ENCODE measurements around the gene ACSM4. TPM values are rescaled to one million over a fixed set of nuclear protein-coding genes. Genes with fewer than 3 reads are reported as not detected.

ACSM4 gene
- total and polyA plus RNA-seq, 2 of the 13 experiments (the other 11 are each of a cell fraction or from before 2014, with no cell fraction given), result not detected

DNA sequence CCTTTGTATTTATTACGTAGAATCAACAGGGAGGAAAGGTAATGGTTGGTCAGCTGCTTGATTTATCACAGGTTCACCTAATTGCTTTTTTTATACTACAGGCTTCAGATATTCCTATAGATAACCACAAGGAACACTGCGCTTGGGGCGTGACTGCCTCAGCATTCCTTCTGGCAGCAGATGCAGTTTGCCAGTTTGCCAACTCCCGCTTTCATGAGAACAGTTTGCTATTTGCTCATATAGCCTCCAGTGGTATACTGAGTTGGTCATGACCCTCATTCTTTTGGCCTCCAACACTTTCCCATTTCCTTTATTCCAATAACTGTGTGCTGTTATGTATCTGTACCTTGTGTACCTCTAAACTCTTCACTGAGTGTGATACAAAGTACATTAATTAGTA lies 38.6 kb upstream of the ACSM4 start (continued):
- TF ChIP-seq, protein P1, sequence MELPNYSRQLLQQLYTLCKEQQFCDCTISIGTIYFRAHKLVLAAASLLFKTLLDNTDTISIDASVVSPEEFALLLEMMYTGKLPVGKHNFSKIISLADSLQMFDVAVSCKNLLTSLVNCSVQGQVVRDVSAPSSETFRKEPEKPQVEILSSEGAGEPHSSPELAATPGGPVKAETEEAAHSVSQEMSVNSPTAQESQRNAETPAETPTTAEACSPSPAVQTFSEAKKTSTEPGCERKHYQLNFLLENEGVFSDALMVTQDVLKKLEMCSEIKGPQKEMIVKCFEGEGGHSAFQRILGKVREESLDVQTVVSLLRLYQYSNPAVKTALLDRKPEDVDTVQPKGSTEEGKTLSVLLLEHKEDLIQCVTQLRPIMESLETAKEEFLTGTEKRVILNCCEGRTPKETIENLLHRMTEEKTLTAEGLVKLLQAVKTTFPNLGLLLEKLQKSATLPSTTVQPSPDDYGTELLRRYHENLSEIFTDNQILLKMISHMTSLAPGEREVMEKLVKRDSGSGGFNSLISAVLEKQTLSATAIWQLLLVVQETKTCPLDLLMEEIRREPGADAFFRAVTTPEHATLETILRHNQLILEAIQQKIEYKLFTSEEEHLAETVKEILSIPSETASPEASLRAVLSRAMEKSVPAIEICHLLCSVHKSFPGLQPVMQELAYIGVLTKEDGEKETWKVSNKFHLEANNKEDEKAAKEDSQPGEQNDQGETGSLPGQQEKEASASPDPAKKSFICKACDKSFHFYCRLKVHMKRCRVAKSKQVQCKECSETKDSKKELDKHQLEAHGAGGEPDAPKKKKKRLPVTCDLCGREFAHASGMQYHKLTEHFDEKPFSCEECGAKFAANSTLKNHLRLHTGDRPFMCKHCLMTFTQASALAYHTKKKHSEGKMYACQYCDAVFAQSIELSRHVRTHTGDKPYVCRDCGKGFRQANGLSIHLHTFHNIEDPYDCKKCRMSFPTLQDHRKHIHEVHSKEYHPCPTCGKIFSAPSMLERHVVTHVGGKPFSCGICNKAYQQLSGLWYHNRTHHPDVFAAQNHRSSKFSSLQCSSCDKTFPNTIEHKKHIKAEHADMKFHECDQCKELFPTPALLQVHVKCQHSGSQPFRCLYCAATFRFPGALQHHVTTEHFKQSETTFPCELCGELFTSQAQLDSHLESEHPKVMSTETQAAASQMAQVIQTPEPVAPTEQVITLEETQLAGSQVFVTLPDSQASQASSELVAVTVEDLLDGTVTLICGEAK (IDR thresholded peaks at IDR 0.05), result no peak
- TF ChIP-seq, protein P1 (CRISPR knock-in tag; IDR thresholded peaks at IDR 0.05), result no peak

DNA sequence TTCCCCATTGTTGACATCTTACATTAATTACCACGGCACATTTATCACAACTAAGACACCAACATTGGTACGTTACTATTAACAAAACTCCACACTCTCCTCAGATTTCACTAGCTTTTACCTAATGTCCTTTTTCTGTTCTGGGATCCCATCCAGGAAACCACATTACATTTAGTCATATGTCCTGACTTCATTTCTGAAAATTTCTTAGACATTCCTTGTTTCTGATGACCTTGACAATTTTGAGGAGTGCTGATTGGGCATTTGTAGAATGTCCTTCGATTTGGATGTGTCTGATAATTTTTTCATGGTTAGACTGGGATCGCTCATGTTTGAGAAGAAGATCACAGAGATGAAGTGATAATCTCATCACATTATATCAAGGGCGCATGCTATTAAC lies 34.6 kb upstream of the ACSM4 start:
- ChIA-PET CTCF (ENCODE audit: low intra/inter-chr PET ratio, low total read pairs) (no interaction called here), POLR2A (no interaction called here)
- no peak for FAIRE-seq
- intact Hi-C loops (cut with micrococcal nuclease; ENCODE audit: unreplicated experiment), result no loop called here
- no peaks in the 10 kb centered on the region for H3K36me3 ChIP-seq (replicated peaks in 1 of 2; ENCODE audit: control insufficient read depth in 1 of 2, insufficient read depth in 2 of 2, low read length in 2 of 2)
- no peaks in the 10 kb centered on the region; a peak in 1 of 5 replicates for H3K27me3 ChIP-seq (ENCODE audit: control insufficient read depth in 1 of 2, insufficient read depth in 2 of 2, low read length in 2 of 2)
- H3K9me3 ChIP-seq (ENCODE audit: low read length), result no peaks in the 10 kb centered on the region
- 14% methylated on average over 5 of the region's 5 CpGs for WGBS (ENCODE audit: low lambda C conversion rate)
- H3K9ac ChIP-seq (ENCODE audit: insufficient read depth, low read depth, low read length), result no peak overlapping the region
- no TSS peak for BruUV-seq (replicated peaks)
- H3K27ac ChIP-seq (ENCODE audit: extremely low read length, insufficient read depth, low read length), result no peak overlapping the region
- H3K4me3 ChIP-seq (replicated peaks in 1 of 3; ENCODE audit: insufficient read depth in 1 of 3, low read depth in 2 of 3, low read length in 3 of 3), result no peak overlapping the region
- H2AFZ ChIP-seq (ENCODE audit: low read length), result no peak overlapping the region
- H3K79me2 ChIP-seq (ENCODE audit: insufficient read depth, low read length), result no peaks in the 10 kb centered on the region
- no peak for DNase-seq (ENCODE audit: low spot score)
- no peak for ATAC-seq
- H3K4me2 ChIP-seq (ENCODE audit: low read depth, low read length), result no peak overlapping the region
- H3K4me1 ChIP-seq (ENCODE audit: insufficient read depth, low read length), result no peaks in the 10 kb centered on the region
- H4K20me1 ChIP-seq (ENCODE audit: insufficient read depth, low read length), result no peaks in the 10 kb centered on the region
- in situ Hi-C loops (cut with HindIII; ENCODE audit: extremely low pct_ligation_motif_present, low pct_unique_long_range_greater_than_20kb), result no loop called here
- TF ChIP-seq FLYWCH1 (CRISPR knock-in tag; IDR thresholded peaks at IDR 0.05), result no peak
- TF ChIP-seq, protein P2, sequence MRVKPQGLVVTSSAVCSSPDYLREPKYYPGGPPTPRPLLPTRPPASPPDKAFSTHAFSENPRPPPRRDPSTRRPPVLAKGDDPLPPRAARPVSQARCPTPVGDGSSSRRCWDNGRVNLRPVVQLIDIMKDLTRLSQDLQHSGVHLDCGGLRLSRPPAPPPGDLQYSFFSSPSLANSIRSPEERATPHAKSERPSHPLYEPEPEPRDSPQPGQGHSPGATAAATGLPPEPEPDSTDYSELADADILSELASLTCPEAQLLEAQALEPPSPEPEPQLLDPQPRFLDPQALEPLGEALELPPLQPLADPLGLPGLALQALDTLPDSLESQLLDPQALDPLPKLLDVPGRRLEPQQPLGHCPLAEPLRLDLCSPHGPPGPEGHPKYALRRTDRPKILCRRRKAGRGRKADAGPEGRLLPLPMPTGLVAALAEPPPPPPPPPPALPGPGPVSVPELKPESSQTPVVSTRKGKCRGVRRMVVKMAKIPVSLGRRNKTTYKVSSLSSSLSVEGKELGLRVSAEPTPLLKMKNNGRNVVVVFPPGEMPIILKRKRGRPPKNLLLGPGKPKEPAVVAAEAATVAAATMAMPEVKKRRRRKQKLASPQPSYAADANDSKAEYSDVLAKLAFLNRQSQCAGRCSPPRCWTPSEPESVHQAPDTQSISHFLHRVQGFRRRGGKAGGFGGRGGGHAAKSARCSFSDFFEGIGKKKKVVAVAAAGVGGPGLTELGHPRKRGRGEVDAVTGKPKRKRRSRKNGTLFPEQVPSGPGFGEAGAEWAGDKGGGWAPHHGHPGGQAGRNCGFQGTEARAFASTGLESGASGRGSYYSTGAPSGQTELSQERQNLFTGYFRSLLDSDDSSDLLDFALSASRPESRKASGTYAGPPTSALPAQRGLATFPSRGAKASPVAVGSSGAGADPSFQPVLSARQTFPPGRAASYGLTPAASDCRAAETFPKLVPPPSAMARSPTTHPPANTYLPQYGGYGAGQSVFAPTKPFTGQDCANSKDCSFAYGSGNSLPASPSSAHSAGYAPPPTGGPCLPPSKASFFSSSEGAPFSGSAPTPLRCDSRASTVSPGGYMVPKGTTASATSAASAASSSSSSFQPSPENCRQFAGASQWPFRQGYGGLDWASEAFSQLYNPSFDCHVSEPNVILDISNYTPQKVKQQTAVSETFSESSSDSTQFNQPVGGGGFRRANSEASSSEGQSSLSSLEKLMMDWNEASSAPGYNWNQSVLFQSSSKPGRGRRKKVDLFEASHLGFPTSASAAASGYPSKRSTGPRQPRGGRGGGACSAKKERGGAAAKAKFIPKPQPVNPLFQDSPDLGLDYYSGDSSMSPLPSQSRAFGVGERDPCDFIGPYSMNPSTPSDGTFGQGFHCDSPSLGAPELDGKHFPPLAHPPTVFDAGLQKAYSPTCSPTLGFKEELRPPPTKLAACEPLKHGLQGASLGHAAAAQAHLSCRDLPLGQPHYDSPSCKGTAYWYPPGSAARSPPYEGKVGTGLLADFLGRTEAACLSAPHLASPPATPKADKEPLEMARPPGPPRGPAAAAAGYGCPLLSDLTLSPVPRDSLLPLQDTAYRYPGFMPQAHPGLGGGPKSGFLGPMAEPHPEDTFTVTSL (CRISPR knock-in tag; IDR thresholded peaks at IDR 0.05; ENCODE audit: borderline replicate concordance), result no peak
- TF ChIP-seq MAFF (IDR thresholded peaks at IDR 0.05; ENCODE audit: low read depth, low read length), result peak; percentile 79
- no peak for TF ChIP-seq ZNF326 (CRISPR knock-in tag; IDR thresholded peaks at IDR 0.05; ENCODE audit: borderline replicate concordance)
- TF ChIP-seq, protein P3, sequence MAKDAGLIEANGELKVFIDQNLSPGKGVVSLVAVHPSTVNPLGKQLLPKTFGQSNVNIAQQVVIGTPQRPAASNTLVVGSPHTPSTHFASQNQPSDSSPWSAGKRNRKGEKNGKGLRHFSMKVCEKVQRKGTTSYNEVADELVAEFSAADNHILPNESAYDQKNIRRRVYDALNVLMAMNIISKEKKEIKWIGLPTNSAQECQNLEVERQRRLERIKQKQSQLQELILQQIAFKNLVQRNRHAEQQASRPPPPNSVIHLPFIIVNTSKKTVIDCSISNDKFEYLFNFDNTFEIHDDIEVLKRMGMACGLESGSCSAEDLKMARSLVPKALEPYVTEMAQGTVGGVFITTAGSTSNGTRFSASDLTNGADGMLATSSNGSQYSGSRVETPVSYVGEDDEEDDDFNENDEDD (CRISPR knock-in tag; IDR thresholded peaks at IDR 0.05; ENCODE audit: borderline replicate concordance), result no peak

All from HepG2 (cell line).